ENCODE data around the gene KCND1. TPM values are rescaled to one million over a fixed set of nuclear protein-coding genes. Genes with fewer than 3 reads are reported as not detected.
A peak's percentile ranks its signal among the peaks of the same experiment; 100 is the strongest.

Gene KCND1
- polyA plus RNA-seq, 1 donor = 2.5 TPM

DNA sequence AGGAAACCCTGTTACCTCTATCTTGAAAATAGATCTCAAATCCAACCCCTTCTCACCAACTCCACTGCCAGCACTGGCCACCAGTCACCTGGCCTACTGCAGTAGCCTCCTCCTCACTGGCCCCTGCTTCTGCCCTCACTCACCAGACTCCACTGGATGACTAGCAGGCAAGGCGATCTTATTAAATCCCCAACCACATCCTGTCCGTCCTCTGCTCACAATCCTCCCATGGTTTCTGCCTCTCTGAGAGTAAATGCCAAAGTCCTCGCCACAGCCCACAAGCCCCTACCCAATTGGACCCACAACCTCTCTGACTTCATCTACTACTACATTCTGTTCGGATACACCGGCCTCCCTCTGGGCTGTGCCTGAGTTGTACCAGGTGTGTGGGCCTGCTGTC is 47.4 kb downstream of the KCND1 start:
- peaks cover 32% of the 10 kb centered on the region for H3K36me3 ChIP-seq (ENCODE audit: control insufficient read depth, insufficient read depth, low read length)
- peaks cover 7% of the 10 kb centered on the region for H3K4me1 ChIP-seq (ENCODE audit: control insufficient read depth, insufficient read depth, low read length)
- H3K27me3 ChIP-seq (ENCODE audit: control insufficient read depth, insufficient read depth, low read length) = no peaks in the 10 kb centered on the region
- H3K27ac ChIP-seq (ENCODE audit: low read length) = no peak overlapping the region
- no peak overlapping the region for H3K4me3 ChIP-seq (ENCODE audit: low read length)
- no peak for DNase-seq
- H3K9me3 ChIP-seq (ENCODE audit: control insufficient read depth, low read depth, low read length) = no peaks in the 10 kb centered on the region
- no CpG with 5 or more reads among the region's 5 CpGs for WGBS (ENCODE audit: insufficient coverage, low lambda C conversion rate)

DNA sequence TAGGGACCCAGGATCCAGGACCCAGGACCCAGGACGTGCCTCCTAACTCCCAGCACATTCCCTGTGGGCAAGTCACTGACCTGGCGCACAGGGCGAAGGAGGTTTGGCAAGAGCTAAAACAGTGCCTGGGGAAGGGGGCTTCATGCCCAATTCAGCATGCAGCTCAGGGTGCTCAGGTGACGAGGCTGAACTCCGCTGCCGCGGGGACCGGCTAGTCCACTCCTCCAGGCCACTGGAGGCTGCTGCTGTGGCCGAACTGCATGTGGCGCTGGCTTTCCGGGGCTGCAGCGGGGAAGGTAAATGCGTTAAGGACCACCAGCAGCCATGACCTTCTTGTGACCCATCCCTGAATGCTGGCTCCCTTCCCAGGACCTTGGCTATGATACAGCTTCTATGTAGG is 47.9 kb downstream of the KCND1 start:
- no CpG with 5 or more reads among the region's 13 CpGs for WGBS (ENCODE audit: insufficient coverage, low lambda C conversion rate)
- no peak overlapping the region for H3K4me3 ChIP-seq (ENCODE audit: low read length)
- DNase-seq = no peak
- H3K4me1 ChIP-seq (ENCODE audit: control insufficient read depth, insufficient read depth, low read length) = peaks cover 7% of the 10 kb centered on the region
- no peaks in the 10 kb centered on the region for H3K9me3 ChIP-seq (ENCODE audit: control insufficient read depth, low read depth, low read length)
- H3K27me3 ChIP-seq (ENCODE audit: control insufficient read depth, insufficient read depth, low read length) = no peaks in the 10 kb centered on the region
- H3K36me3 ChIP-seq (ENCODE audit: control insufficient read depth, insufficient read depth, low read length) = peaks cover 32% of the 10 kb centered on the region
- H3K27ac ChIP-seq (ENCODE audit: low read length) = no peak overlapping the region

DNA sequence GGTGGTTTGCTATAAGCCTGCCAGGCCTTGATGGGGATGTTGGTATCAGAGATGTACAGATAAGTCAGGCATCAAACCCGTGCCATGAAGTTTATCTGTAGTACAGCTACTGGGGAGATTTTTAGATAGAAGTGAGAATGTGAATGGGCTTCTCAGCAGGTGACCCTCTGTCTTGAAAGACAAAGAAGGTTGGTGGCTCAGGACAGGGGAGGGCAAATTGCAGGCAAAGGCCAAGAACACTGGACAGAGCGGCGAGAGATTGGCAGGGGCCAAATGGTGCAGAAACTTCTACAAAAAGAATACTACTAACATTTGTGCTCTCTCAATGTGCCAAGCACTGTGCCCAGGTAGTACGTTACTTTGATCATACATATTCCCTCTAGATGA is 50.9 kb downstream of the KCND1 start:
- Histone ChIP-seq H3K9me3 (ENCODE audit: control insufficient read depth, low read depth, low read length) (no peaks in the 10 kb centered on the region), H3K27me3 (ENCODE audit: control insufficient read depth, insufficient read depth, low read length) (no peaks in the 10 kb centered on the region), H3K4me1 (ENCODE audit: control insufficient read depth, insufficient read depth, low read length) (peaks cover 15% of the 10 kb centered on the region), H3K27ac (ENCODE audit: low read length) (no peak overlapping the region), H3K36me3 (ENCODE audit: control insufficient read depth, insufficient read depth, low read length) (peaks cover 28% of the 10 kb centered on the region), H3K4me3 (ENCODE audit: low read length) (no peak overlapping the region)
- no peak for DNase-seq
- WGBS (ENCODE audit: insufficient coverage, low lambda C conversion rate) = no CpG with 5 or more reads among the region's 4 CpGs

DNA sequence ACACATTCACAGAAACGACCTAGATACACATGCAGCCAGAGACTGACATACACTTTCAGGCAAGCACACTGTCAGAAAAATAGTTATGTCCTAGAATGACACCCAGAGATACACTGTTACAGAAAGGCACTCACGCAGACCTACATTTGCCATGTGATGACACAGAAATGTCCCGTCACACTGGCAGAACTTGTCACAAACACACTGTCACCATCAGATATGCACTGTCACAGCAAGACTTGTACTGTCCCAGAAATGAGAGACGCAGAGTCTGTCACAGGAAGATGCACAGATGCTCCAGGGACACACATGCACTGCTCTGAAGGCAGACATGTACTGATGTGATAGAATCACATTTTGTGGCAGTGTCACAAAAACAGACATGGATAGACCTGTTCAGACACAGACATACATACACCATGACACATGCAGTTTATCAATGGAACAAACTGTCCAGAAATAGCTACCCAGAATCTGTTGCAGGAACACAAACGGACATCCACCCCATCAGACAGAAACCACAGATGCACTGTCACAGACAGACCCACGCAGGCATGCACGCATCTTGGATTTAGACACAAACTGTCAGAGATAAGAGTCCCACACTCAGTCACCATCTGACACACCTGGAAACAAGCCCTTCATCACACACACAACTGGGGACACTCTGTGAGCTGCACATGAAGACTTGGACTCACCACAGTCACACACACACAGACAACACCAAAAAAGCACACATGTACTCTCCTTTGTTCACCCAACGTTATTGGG is 51.5 kb downstream of the KCND1 start:
- no peak overlapping the region for H3K4me3 ChIP-seq (ENCODE audit: low read length)
- peaks cover 15% of the 10 kb centered on the region for H3K4me1 ChIP-seq (ENCODE audit: control insufficient read depth, insufficient read depth, low read length)
- H3K36me3 ChIP-seq (ENCODE audit: control insufficient read depth, insufficient read depth, low read length) = peaks cover 25% of the 10 kb centered on the region
- peak overlapping the region; percentile 68 for H3K27ac ChIP-seq (ENCODE audit: low read length)
- H3K9me3 ChIP-seq (ENCODE audit: control insufficient read depth, low read depth, low read length) = no peaks in the 10 kb centered on the region
- no peaks in the 10 kb centered on the region for H3K27me3 ChIP-seq (ENCODE audit: control insufficient read depth, insufficient read depth, low read length)
- no CpG with 5 or more reads among the region's 8 CpGs for WGBS (ENCODE audit: insufficient coverage, low lambda C conversion rate)
- no peak for DNase-seq

DNA sequence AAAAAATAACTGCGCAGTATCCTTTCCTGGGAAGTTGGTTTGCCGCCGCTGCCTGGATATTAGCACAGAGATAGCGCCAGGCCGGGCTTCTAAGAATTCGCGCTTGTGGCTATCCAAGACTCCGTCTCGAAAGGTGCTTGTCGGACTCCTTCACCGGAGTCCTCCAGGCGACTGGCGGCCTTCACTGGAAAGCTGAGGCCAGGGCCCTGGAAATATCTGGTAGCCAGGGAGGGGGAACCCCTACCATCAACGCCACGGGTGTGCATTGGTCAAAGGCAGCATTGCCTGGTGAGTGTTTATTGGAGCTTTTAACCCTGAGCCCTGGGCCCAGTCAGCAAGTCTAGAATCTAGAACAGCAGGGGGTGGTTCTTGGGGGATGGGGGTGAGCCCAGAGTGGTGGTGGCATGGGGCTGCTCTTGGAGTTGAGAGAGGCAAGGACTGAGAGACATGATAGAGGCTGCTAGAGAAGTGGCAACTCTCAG is 52.2 kb downstream of the KCND1 start:
- DNase-seq = no peak
- WGBS (ENCODE audit: insufficient coverage, low lambda C conversion rate) = no CpG with 5 or more reads among the region's 15 CpGs
- Histone ChIP-seq H3K27me3 (ENCODE audit: control insufficient read depth, insufficient read depth, low read length) (no peaks in the 10 kb centered on the region), H3K9me3 (ENCODE audit: control insufficient read depth, low read depth, low read length) (no peaks in the 10 kb centered on the region), H3K4me3 (ENCODE audit: low read length) (peak overlapping the region; percentile 75), H3K27ac (ENCODE audit: low read length) (peak overlapping the region; percentile 68), H3K4me1 (ENCODE audit: control insufficient read depth, insufficient read depth, low read length) (peaks cover 15% of the 10 kb centered on the region), H3K36me3 (ENCODE audit: control insufficient read depth, insufficient read depth, low read length) (peaks cover 27% of the 10 kb centered on the region)

DNA sequence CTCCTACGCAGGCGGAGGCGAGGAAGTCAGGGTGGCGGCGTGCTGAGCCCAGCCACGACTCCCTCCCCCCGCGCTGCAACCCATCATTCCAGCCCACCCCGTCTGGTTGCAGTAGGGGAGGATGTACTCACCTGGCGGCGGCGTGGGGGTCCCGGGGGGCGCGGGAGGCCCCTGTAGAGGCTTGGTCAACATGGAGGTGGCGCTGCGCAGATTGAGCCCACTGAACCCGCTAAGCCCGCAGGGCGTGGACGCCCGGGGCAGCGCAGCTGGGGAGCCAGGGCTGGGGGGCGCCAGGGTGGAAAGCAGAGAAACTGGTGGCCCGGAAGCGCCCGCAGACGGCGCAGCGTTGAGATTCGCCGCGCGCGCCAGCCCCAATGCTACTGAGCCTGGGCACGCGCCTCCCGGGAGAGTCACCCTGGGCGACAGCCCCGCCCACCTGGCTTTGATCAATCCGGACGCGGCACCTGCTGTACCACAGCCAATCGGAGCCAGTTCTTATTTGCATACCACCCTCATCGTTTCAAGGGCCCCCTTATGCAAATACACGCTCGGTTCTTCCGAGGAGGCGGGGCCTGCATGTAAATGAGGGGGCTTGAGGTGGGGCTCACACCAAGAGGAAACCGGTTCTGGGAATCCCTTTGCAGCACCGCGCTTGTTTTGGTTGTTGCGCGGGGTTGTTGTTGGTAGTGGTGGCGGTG is 52.9 kb downstream of the KCND1 start, which contains the start of gene PIM2:
TSS of gene PIM2 (minus strand) at position 382 of the 698 bp plus-strand sequence. CDS start at position 192, 190 bp downstream.
- H3K27ac ChIP-seq (ENCODE audit: low read length) = peak within 1 kb of the TSS; percentile 75
- peak within 1 kb of the TSS; percentile 75 for H3K4me3 ChIP-seq (ENCODE audit: low read length)
- H3K27me3 ChIP-seq (ENCODE audit: control insufficient read depth, insufficient read depth, low read length) = no peaks in the 10 kb centered on the region
- no CpG with 5 or more reads among the region's 55 CpGs for WGBS (ENCODE audit: insufficient coverage, low lambda C conversion rate)
- H3K36me3 ChIP-seq (ENCODE audit: control insufficient read depth, insufficient read depth, low read length) = peaks cover 28% of the 10 kb centered on the region
- H3K4me1 ChIP-seq (ENCODE audit: control insufficient read depth, insufficient read depth, low read length) = peaks cover 15% of the 10 kb centered on the region
- H3K9me3 ChIP-seq (ENCODE audit: control insufficient read depth, low read depth, low read length) = no peaks in the 10 kb centered on the region
- DNase-seq = peak; percentile 92 to 94

DNA sequence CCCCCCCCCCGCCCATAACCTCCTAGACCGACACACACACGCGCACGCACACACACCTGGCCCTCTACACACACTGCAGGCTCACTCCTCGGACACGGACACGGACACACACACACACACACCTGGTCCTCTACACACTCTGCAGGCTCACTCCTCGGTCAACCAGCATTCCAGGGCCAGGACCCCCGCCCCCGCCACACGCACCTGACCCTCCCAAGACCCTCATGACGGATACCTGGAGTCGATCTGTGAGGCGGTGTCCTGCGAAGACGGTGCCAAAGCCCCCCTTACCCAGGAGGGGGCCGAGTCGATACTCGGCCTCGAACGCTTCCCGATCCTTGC is 53.4 kb downstream of the KCND1 start:
- peak overlapping the region; percentile 75 for H3K4me3 ChIP-seq (ENCODE audit: low read length)
- H3K4me1 ChIP-seq (ENCODE audit: control insufficient read depth, insufficient read depth, low read length) = peaks cover 15% of the 10 kb centered on the region
- peak overlapping the region; percentile 75 for H3K27ac ChIP-seq (ENCODE audit: low read length)
- H3K27me3 ChIP-seq (ENCODE audit: control insufficient read depth, insufficient read depth, low read length) = no peaks in the 10 kb centered on the region
- no peaks in the 10 kb centered on the region for H3K9me3 ChIP-seq (ENCODE audit: control insufficient read depth, low read depth, low read length)
- H3K36me3 ChIP-seq (ENCODE audit: control insufficient read depth, insufficient read depth, low read length) = peaks cover 27% of the 10 kb centered on the region
- WGBS (ENCODE audit: insufficient coverage, low lambda C conversion rate) = no CpG with 5 or more reads among the region's 23 CpGs
- no peak for DNase-seq

DNA sequence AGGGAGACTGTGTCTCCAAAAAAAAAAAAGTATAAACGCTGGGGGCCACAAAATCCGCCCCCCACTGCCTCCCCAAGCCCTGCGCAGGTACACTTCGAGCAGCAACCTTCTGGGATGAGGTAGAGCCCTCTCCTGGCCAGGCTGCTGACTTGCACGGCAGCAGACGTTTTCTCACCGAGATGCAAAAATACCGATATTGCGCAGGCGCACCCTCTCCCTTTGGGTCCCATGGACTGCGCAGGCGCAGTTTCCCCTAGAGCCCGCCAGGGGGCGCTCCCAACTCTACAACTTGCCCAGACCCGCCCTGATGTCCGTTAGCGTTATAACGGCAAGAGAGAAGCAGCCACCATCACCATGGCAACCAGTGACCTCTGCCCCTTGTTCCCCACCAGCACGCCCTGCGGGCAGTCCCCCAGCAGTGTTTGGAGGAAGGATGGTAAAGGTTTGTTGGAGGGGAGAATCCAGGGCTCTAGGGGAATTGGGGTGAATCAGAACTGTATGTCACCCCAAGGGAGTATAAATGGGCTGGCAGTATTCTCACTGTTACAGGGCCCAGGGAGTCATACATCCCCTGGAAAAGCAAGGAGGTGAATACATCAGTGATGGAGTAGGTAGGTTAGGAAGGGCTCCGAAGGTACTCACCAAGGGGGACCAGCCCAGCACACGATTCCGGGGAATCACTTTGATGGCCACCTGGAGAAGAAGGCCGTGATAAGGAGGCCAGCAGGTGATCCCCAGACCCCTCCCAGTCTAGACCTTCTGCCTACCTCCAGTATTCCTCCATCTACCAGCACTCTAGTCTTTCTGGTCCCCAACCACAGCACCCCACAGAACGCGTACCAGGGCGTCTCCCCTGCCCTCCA is 54.3 kb downstream of the KCND1 start:
- Histone ChIP-seq H3K36me3 (ENCODE audit: control insufficient read depth, insufficient read depth, low read length) (peaks cover 21% of the 10 kb centered on the region), H3K27ac (ENCODE audit: low read length) (peak overlapping the region; percentile 29), H3K27me3 (ENCODE audit: control insufficient read depth, insufficient read depth, low read length) (no peaks in the 10 kb centered on the region), H3K9me3 (ENCODE audit: control insufficient read depth, low read depth, low read length) (no peaks in the 10 kb centered on the region), H3K4me3 (ENCODE audit: low read length) (peak overlapping the region; percentile 75), H3K4me1 (ENCODE audit: control insufficient read depth, insufficient read depth, low read length) (peaks cover 20% of the 10 kb centered on the region)
- WGBS (ENCODE audit: insufficient coverage, low lambda C conversion rate) = no CpG with 5 or more reads among the region's 27 CpGs
- peak; percentile 86 to 89 for DNase-seq

DNA sequence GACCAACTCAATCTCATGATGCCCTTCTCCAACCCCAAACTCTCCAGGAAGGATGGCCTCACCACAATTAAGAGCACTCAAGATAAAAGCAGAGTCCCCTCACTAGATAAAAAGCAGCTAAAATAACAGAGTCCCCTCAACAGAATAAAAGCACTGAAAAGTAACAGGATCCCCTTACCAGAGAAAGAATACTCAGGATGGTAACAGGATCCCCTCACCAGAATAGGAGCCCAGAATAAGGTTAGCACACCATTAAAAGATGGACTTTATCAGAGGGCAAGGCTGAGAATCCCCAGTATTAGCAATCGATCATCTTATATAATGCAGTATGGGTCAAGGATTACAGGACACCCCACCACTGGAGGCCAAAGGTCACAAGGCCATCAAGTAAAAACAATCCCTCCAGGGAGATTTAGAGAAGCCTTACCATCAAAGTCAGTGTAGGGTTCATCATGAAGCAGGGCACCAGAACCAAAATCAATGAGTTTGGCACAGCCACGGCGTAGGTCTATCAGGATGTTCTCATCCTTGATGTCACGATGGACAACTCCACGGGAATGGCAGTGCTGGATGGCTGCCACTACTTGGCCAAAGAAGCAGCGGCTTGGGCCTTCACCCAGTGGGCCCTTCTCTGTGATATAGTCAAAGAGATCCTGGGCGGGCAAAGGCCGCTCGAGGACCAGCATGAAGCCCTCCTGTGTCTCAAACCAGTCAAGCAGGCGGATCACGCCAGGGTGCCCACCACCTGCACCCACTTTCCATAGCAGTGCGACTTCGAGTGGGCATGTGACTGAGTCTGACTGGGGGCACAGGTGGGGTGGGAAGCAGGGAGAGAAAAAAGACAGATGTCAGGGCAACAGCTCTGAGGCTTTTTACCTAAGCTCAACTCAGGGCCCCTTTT is 56.8 kb downstream of the KCND1 start:
- Histone ChIP-seq H3K27ac (ENCODE audit: low read length) (no peak overlapping the region), H3K4me3 (ENCODE audit: low read length) (no peak overlapping the region), H3K27me3 (ENCODE audit: control insufficient read depth, insufficient read depth, low read length) (no peaks in the 10 kb centered on the region), H3K4me1 (ENCODE audit: control insufficient read depth, insufficient read depth, low read length) (peaks cover 23% of the 10 kb centered on the region), H3K9me3 (ENCODE audit: control insufficient read depth, low read depth, low read length) (no peaks in the 10 kb centered on the region), H3K36me3 (ENCODE audit: control insufficient read depth, insufficient read depth, low read length) (peaks cover 17% of the 10 kb centered on the region)
- WGBS (ENCODE audit: insufficient coverage, low lambda C conversion rate) = no CpG with 5 or more reads among the region's 13 CpGs
- DNase-seq = no peak

Data from large intestine (tissue), 3 donors.